HepG2 (cell line): Measurements from ENCODE around the gene PELI1. TPM values are rescaled to one million over a fixed set of nuclear protein-coding genes. Genes with fewer than 3 reads are reported as not detected.

Experiments
- ATAC-seq: fragments of 200-7000 bp; cut with Tn5 transposase; 3 replicates; pipeline ENCODE4 v1.9.1; 2020; ENCODE audit warnings: mild to moderate bottlenecking, moderate library complexity
- BruUV-seq: library from RNA; stranded (reverse); fragments of 400-500 nt; replicated peaks from 2 replicates; lab custom pipeline; 2021; lab: Mats Ljungman, UMichigan
- CTCF ChIA-PET: fragments of 300-600 bp; formaldehyde crosslinking; extraction: SDS; loops from one replicate; lab custom pipeline; 2021; ENCODE audit warnings: low total read pairs, inconsistent platforms, low intra/inter-chr PET ratio; lab: Yijun Ruan, JAX
- POLR2A ChIA-PET: fragments of 350-600 bp; sonication (Branson Sonifier 250); formaldehyde crosslinking; loops from one replicate; lab custom pipeline; 2020; ENCODE audit warnings: antibody characterized with exemption, inconsistent platforms; lab: Yijun Ruan, JAX
- DNase-seq: peaks from one replicate; pipeline ENCODE4 v3.0.0-alpha.2; 2015; ENCODE audit warnings: low spot score
- FAIRE-seq: peaks from 3 replicates; lab custom pipeline; 2011; peaks lifted over from hg19 to GRCh38; lab: Jason Lieb, UNC
- H2AFZ ChIP-seq: one replicate; pipeline ENCODE4 v1.6.1; 2011; ENCODE audit warnings: low read length, inconsistent platforms
- H3K27ac ChIP-seq: fragments of 300-600 bp; 3 replicates; pipeline ENCODE4 v1.8.0; 2011; ENCODE audit warnings: mixed run types, mild to moderate bottlenecking, mixed read lengths, low read length, inconsistent platforms; ENCODE audit not compliant: insufficient read depth; ENCODE audit errors: extremely low read length
- H3K27me3 ChIP-seq, 2 experiments: fragments of 200-600 bp in 1 of 2; 2 replicates in 1 of 2; 3 replicates in 1 of 2; pipeline versions ENCODE4 v1.6.0 to v1.8.0; 2011; ENCODE audit warnings: low read length in 2 of 2, mild to moderate bottlenecking in 2 of 2, moderate library complexity in 2 of 2, inconsistent platforms in 1 of 2; ENCODE audit not compliant: insufficient read depth in 2 of 2, control insufficient read depth in 1 of 2
- H3K36me3 ChIP-seq, 2 experiments: fragments of 200-600 bp in 1 of 2; replicated peaks in 1 of 2; 2 replicates in 1 of 2; 3 replicates in 1 of 2; pipeline versions ENCODE4 v1.5.1 to v1.8.0; 2011; ENCODE audit warnings: low read length in 2 of 2, inconsistent platforms in 1 of 2; ENCODE audit not compliant: insufficient read depth in 2 of 2, control insufficient read depth in 1 of 2
- H3K4me1 ChIP-seq: 2 replicates; pipeline ENCODE4 v1.5.1; 2012; ENCODE audit warnings: low read length, inconsistent platforms; ENCODE audit not compliant: insufficient read depth
- H3K4me2 ChIP-seq: 2 replicates; pipeline ENCODE4 v1.6.0; 2011; ENCODE audit warnings: low read depth, low read length, inconsistent platforms
- H3K4me3 ChIP-seq, 3 experiments: fragments of 200-600 bp in 1 of 3; sonication (generic), shearing (Covaris generic) in 1 of 3; replicated peaks in 1 of 3; 2 replicates each; pipeline ENCODE4 v1.5.1; 2011 to 2016; ENCODE audit warnings: low read length in 3 of 3, inconsistent platforms in 2 of 3, low read depth in 2 of 3, mild to moderate bottlenecking in 2 of 3, control low read depth in 1 of 3, mixed read lengths in 1 of 3; ENCODE audit not compliant: insufficient read depth in 1 of 3
- H3K79me2 ChIP-seq: one replicate; pipeline ENCODE4 v1.6.1; 2011; ENCODE audit warnings: low read length, inconsistent platforms; ENCODE audit not compliant: insufficient read depth
- H3K9ac ChIP-seq: 2 replicates; pipeline ENCODE4 v1.6.0; 2011; ENCODE audit warnings: mild to moderate bottlenecking, low read depth, low read length, inconsistent platforms; ENCODE audit not compliant: insufficient read depth
- H3K9me3 ChIP-seq: 2 replicates; pipeline ENCODE4 v1.5.1; 2012; ENCODE audit warnings: mild to moderate bottlenecking, low read length
- H4K20me1 ChIP-seq: 2 replicates; pipeline ENCODE4 v1.6.0; 2011; ENCODE audit warnings: inconsistent platforms, mild to moderate bottlenecking, low read length, moderate library complexity; ENCODE audit not compliant: insufficient read depth
- ARID4A ChIP-seq: sonication (generic); formaldehyde crosslinking; IDR thresholded peaks from 2 replicates; pipeline ENCODE4 v1.5.0; 2020; ENCODE audit warnings: mild to moderate bottlenecking, missing genetic modification reagents, borderline replicate concordance
- CAMTA2 ChIP-seq: sonication (generic); formaldehyde crosslinking; IDR thresholded peaks from 2 replicates; pipeline ENCODE4 v1.4.0; 2020; ENCODE audit warnings: mild to moderate bottlenecking, missing genetic modification reagents, borderline replicate concordance
- ELF1 ChIP-seq: sonication (generic); formaldehyde crosslinking; IDR thresholded peaks from 2 replicates; pipeline ENCODE4 v1.4.0; 2020; ENCODE audit warnings: missing genetic modification reagents
- GZF1 ChIP-seq: sonication (generic); formaldehyde crosslinking; IDR thresholded peaks from 2 replicates; pipeline ENCODE4 v1.5.1; 2020; ENCODE audit warnings: mild to moderate bottlenecking, missing genetic modification reagents
- NFIB ChIP-seq: sonication (generic); formaldehyde crosslinking; IDR thresholded peaks from 2 replicates; pipeline ENCODE4 v1.9.0; 2021; ENCODE audit warnings: missing genetic modification reagents, mild to moderate bottlenecking, borderline replicate concordance
- PAWR ChIP-seq: sonication (generic); formaldehyde crosslinking; IDR thresholded peaks from 2 replicates; pipeline ENCODE4 v1.4.0; 2020; ENCODE audit warnings: missing genetic modification reagents, mild to moderate bottlenecking, borderline replicate concordance
- PAX8 ChIP-seq: sonication (generic); formaldehyde crosslinking; IDR thresholded peaks from 2 replicates; pipeline ENCODE4 v1.8.0; 2022; ENCODE audit warnings: mild to moderate bottlenecking, missing genetic modification reagents, borderline replicate concordance
- SPEN ChIP-seq: sonication (generic); formaldehyde crosslinking; IDR thresholded peaks from 2 replicates; pipeline ENCODE4 v1.5.1; 2020; ENCODE audit warnings: low read depth, mild to moderate bottlenecking, missing genetic modification reagents
- TBX2 ChIP-seq: sonication (generic); formaldehyde crosslinking; IDR thresholded peaks from 2 replicates; pipeline ENCODE4 v1.5.0; 2020; ENCODE audit warnings: missing genetic modification reagents, mild to moderate bottlenecking, borderline replicate concordance
- U2AF2 ChIP-seq: fragments of 200-400 bp; formaldehyde crosslinking; IDR thresholded peaks from 2 replicates; pipeline ENCODE4 v1.6.1; 2017; ENCODE audit warnings: low read depth, mild to moderate bottlenecking, low read length
- ZBTB25 ChIP-seq: IDR thresholded peaks from 2 replicates; pipeline ENCODE4 v1.6.1; 2018; ENCODE audit warnings: missing genetic modification reagents
- ZC3H13 ChIP-seq: sonication (generic); formaldehyde crosslinking; IDR thresholded peaks from 2 replicates; pipeline ENCODE4 v1.8.1; 2023; ENCODE audit warnings: mild to moderate bottlenecking, missing genetic modification reagents, moderate library complexity
- ZFP37 ChIP-seq: sonication (generic); formaldehyde crosslinking; IDR thresholded peaks from 2 replicates; pipeline ENCODE4 v1.4.0; 2020; ENCODE audit warnings: missing genetic modification reagents, borderline replicate concordance
- ZNF101 ChIP-seq: sonication (generic); formaldehyde crosslinking; IDR thresholded peaks from 2 replicates; pipeline ENCODE4 v1.4.0; 2020; ENCODE audit warnings: mild to moderate bottlenecking, low read depth, missing genetic modification reagents, borderline replicate concordance
- ZNF136 ChIP-seq: sonication (generic); formaldehyde crosslinking; IDR thresholded peaks from 2 replicates; pipeline ENCODE4 v1.8.1; 2022; ENCODE audit warnings: low read depth, mild to moderate bottlenecking, moderate library complexity, missing genetic modification reagents
- ZNF383 ChIP-seq: sonication (generic); formaldehyde crosslinking; IDR thresholded peaks from 2 replicates; pipeline ENCODE4 v1.4.0; 2020; ENCODE audit warnings: missing genetic modification reagents, mild to moderate bottlenecking, borderline replicate concordance
- ZNF576 ChIP-seq: sonication (generic); formaldehyde crosslinking; IDR thresholded peaks from 2 replicates; pipeline ENCODE4 v1.4.0; 2020; ENCODE audit warnings: mild to moderate bottlenecking, missing genetic modification reagents
- WGBS: methylation state at CpG from one replicate; pipeline ENCODE4 v1.1.6; 2017; ENCODE audit warnings: low lambda C conversion rate; 5-methylcytosine and 5-hydroxymethylcytosine counted together
- in situ Hi-C: cut with HindIII; loops from 2 replicates; pipeline ENCODE4 v1.10.0; 2017; ENCODE audit warnings: low pct_unique_long_range_greater_than_20kb; ENCODE audit not compliant: extremely low pct_ligation_motif_present
- intact Hi-C: fragments of 100-400 bp; cut with micrococcal nuclease; formaldehyde crosslinking; loops from one replicate; pipeline ENCODE4 v1.10.0; 2022; ENCODE audit not compliant: unreplicated experiment
- polyA plus RNA-seq, 8 experiments: library from polyadenylated mRNA; depleted of rRNA in 3 of 8; stranded (reverse) in 7 of 8; unstranded in 1 of 8; fragments of >200 nt; fragmentation: Illumina TruSeq in 4 of 8; extraction: Trizol in 4 of 8; gene quantifications; 2 replicates each; pipeline versions ENCODE4 v1.2.1 to v1.2.3, GENCODE V29; 2011 to 2016; ENCODE audit warnings: low read depth in 4 of 8, missing spikeins in 1 of 8, mixed read lengths in 1 of 8; ENCODE audit not compliant: insufficient read depth in 1 of 8
- total RNA-seq, 5 experiments: library from RNA; depleted of rRNA; stranded (reverse); fragments of >200 nt; fragmentation: Illumina TruSeq; extraction: Trizol; gene quantifications; 2 replicates each; pipeline ENCODE4 v1.2.3, GENCODE V29; 2016; ENCODE audit warnings: low read depth in 1 of 5

Gene PELI1
- total and polyA plus RNA-seq, 2 of the 13 experiments (the other 11 are each of a cell fraction or from before 2014, with no cell fraction given) = 12.5 to 16.2 TPM

- no peaks in the 10 kb centered on the region; a peak in 1 of 5 replicates for H3K27me3 ChIP-seq
- no peak overlapping the region for H3K4me2 ChIP-seq
- CTCF ChIA-PET = no interaction called here
- TF ChIP-seq ZFP37 (no peak), ZNF136 (CRISPR knock-in tag) (no peak), ZNF576 (CRISPR knock-in tag) (no peak), CAMTA2 (CRISPR knock-in tag) (no peak), ZNF101 (CRISPR knock-in tag) (no peak), GZF1 (CRISPR knock-in tag) (no peak), U2AF2 (no peak), TBX2 (no peak), SPEN (no peak), ARID4A (no peak), PAX8 (CRISPR knock-in tag) (no peak), ZNF383 (CRISPR knock-in tag) (no peak), ELF1 (CRISPR knock-in tag) (no peak), ZC3H13 (CRISPR knock-in tag) (no peak), NFIB (no peak), PAWR (CRISPR knock-in tag) (no peak), ZBTB25 (CRISPR knock-in tag) (no peak)
- H3K9me3 ChIP-seq = no peaks in the 10 kb centered on the region
- no TSS peak for BruUV-seq
- no peak overlapping the region for H3K27ac ChIP-seq
- 76% methylated on average over 6 of the region's 6 CpGs for WGBS
- H3K36me3 ChIP-seq = peaks cover 0 to 4% of the 10 kb centered on the region in 2 experiments; a peak in 1 of 5 replicates
- H2AFZ ChIP-seq = no peak overlapping the region
- H4K20me1 ChIP-seq = no peaks in the 10 kb centered on the region
- in situ Hi-C loops (no loop called here), intact Hi-C loops (no loop called here)
- H3K79me2 ChIP-seq = no peaks in the 10 kb centered on the region
- FAIRE-seq (no peak), DNase-seq (no peak), ATAC-seq (peak; percentile 28; the same call in 1 of the 3 replicates)
- peaks cover 8% of the 10 kb centered on the region for H3K4me1 ChIP-seq
- no peak overlapping the region for H3K9ac ChIP-seq
- POLR2A ChIA-PET = no interaction called here
- H3K4me3 ChIP-seq = no peak overlapping the region
Observed at GRCh38 chr2:64086347-64087082, 57.7 kb downstream of the PELI1 start.
